A172 (cell line): ENCODE results near the gene SFTA2. TPM values are rescaled to one million over a fixed set of nuclear protein-coding genes. Genes with fewer than 3 reads are reported as not detected.

ENCODE experiments used
- total RNA-seq: library from RNA; depleted of rRNA; stranded (reverse); fragments of >200 nt; shearing (Covaris generic); gene quantifications from 2 replicates; pipeline ENCODE4 v1.2.3, GENCODE V29; 2014; rRNA removed

SFTA2 gene
- total RNA-seq, 1 experiment from 2014 or later = not detected

Other genes with a start within 250 kb of the SFTA2 start
- 62.3 and 66.2 TPM in 2 replicates for gene PPP1R18, start 245.5 kb downstream of the SFTA2 start, total RNA-seq
- gene NRM, start 241.2 kb downstream of the SFTA2 start, total RNA-seq = 13.2 and 14.0 TPM in 2 replicates
- 4.8 and 7.6 TPM in 2 replicates for gene MDC1, start 214.9 kb downstream of the SFTA2 start, total RNA-seq
- gene TUBB, start 211.8 kb downstream of the SFTA2 start, total RNA-seq = 1,118 and 1,364 TPM in 2 replicates
- 163 and 165 TPM in 2 replicates for gene FLOT1, start 189.5 kb downstream of the SFTA2 start, total RNA-seq
- 61.1 and 63.2 TPM in 2 replicates for gene IER3, start 187.6 kb downstream of the SFTA2 start, total RNA-seq
- 39.0 and 50.9 TPM in 2 replicates for gene DDR1, start 47.7 kb downstream of the SFTA2 start, total RNA-seq
- gene GTF2H4, start 24.0 kb downstream of the SFTA2 start, total RNA-seq = 8.9 and 24.9 TPM in 2 replicates
- gene VARS2, start 17.9 kb downstream of the SFTA2 start, total RNA-seq = 25.2 and 28.2 TPM in 2 replicates
- gene MUCL3, start 8.8 kb upstream of the SFTA2 start, total RNA-seq = 0.43 TPM in 1 of 2 replicates, not detected in the other
- not detected in 2 replicates for gene MUC21, start 51.5 kb upstream of the SFTA2 start, total RNA-seq
- 0.14 TPM in 1 of 2 replicates, not detected in the other for gene MUC22, start 78.3 kb upstream of the SFTA2 start, total RNA-seq
- gene C6orf15, start 180.4 kb upstream of the SFTA2 start, total RNA-seq = 2.4 TPM in 2 replicates
- gene PSORS1C1, start 182.6 kb upstream of the SFTA2 start, total RNA-seq = 1.1 and 3.4 TPM in 2 replicates
- not detected in 2 replicates for gene CDSN, start 188.3 kb upstream of the SFTA2 start, total RNA-seq
- gene PSORS1C2, start 206.9 kb upstream of the SFTA2 start, total RNA-seq = not detected in 2 replicates
- gene CCHCR1, start 225.6 kb upstream of the SFTA2 start, total RNA-seq = 18.9 and 24.8 TPM in 2 replicates
- 62.6 and 68.5 TPM in 2 replicates for gene TCF19, start 226.4 kb upstream of the SFTA2 start, total RNA-seq
- not detected in 2 replicates for gene POU5F1, start 238.5 kb upstream of the SFTA2 start, total RNA-seq